TTC549 (cell line): ENCODE results near the gene PLXNA4.
"Not testable (repeated sequence)": the region's sequence is repeated elsewhere in the genome, so short reads cannot be mapped to it uniquely, and the experiment has no call there.

ENCODE experiments used
- FAIRE-seq: peaks from 2 replicates; lab custom pipeline; 2012; peaks lifted over from hg19 to GRCh38; lab: Jason Lieb, UNC

The PLXNA4 gene

DNA sequence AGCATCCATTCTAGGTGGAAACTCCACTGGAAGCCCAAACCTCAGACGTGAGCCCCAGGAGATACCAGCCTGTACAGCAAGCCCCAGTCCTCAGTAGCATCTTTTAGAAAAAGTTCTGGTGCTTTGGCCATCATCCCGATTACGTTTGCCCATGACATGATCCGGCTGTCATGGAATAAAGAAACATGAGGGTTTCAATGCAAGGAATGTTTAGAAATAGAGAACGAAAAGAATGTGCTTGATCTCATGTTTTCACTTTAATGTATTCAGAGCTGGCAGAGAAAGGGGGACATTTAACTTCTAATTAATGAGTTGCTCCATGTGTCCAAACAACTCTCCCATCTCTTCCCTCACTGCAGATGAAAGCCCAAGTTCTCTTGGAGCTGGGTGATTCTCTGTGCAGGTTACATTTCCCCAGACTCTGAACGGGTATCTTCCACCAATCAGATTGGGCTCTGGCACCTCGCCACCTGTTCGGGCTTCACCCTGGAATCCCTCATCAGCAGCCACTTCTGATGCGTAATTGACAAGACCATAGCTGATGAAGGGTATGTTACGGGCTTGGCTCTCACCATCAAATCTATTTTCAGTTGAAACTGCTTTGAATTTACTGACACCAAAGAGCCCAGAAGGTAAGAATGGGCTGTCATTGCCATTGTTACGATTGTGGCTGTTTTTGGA is 165.3 kb downstream of the PLXNA4 start:
- FAIRE-seq, result no peak

DNA sequence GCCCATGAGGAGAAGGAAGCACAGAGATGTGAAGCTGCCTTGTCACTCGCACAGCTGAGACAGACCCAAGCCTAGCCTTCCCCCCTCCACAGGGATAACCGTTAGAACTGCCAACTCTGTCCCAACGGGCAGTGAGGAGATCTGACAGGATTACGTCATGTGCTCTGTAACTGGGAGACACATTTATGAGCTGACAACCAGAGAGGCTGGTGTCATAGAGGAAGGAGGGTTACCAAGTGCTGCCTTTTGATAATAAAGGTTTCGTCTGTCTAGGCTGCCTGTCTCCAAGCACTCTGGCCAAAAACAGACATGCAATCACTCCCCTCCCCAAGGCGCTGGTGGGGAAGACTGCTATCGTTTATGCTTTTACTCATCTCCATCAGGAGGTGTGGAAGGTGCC is 165.9 kb downstream of the PLXNA4 start:
- FAIRE-seq, result no peak

DNA sequence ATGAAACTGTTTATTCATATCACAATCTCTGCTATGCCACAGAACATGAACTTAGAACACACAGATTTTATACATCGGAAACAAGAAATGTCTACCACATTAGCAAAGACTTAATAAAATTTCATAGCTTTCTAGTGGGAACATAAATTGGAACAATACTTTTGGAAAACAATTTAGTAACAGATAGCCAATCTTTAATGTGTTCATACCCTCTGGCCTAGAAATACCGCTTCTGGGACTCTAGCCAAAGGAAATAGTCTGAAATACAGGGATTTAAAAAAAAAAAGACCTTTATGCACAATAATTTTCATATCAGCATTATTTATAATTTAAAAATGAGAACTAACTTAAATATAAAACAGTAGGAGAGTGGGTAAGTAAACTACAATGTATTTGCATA is 168.5 kb downstream of the PLXNA4 start:
- FAIRE-seq, result no peak

DNA sequence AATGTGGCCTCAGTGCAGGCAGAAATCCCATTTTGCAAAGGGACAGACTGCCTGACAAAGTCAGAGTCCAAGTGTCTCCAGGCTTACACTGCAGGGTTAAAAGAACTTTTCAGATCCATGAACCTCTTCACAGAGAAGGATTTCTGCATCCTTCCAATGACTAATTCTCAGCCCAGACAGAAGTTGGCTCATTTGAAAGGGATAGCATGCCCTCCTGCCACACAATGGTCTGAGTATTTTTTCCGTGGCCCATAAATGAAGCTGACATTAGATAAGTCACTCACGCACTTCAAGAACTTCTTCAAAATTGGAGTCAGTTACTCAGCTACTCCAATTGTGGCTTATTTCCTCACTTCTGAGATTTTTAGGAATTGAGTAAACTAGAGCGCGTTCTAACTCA is 170.2 kb downstream of the PLXNA4 start:
- FAIRE-seq, result no peak

DNA sequence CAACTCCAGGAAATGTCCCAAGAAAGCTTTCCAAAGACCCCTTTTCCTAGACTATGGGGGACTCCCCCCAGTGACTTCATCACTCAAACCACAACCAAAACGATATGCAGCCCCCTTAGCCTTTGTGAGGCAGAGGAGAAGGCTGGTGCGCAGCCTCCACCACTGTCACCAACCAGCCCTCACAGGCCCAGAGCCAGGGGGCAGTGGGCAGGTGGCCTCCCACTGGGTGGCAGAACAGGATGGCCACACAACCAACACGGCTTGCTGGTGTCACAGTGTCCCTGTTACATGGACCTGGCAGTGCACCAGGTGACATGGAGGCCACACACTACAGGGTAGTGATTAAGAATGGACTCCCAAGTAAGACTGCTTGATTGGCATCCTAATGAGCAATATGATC is 172.0 kb downstream of the PLXNA4 start:
- no peak for FAIRE-seq

DNA sequence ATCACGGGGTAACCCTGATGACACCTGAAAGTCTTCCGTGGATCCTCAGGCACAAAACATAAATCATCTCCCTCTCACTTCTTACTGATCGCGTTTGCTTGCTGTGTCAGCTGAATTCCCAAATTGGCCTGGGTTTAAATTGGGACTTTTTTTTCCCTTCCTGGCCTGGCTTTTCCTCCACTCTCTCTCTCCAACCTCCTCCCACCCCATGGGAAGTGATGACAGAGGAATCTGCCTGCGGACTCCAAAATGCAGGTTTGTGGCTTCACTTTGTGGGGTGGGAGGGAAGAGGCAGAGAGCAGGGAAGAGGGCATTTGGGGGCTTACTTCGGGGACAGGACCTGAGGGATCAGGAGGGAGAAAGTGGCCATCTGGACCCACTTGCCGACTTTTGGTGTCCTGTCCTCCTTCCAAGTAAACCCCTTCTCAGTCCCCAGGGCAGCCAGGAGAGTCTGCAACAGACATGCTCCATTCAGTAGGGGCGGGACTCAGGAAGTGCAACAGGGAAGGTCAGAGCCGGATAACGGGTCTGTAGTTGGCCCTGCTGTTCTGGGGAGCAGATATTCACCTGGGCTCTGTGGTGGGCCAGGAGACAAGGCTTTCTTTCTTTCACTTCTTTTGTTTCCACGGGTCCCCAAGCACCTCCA is 172.7 kb downstream of the PLXNA4 start:
- FAIRE-seq, result no peak

DNA sequence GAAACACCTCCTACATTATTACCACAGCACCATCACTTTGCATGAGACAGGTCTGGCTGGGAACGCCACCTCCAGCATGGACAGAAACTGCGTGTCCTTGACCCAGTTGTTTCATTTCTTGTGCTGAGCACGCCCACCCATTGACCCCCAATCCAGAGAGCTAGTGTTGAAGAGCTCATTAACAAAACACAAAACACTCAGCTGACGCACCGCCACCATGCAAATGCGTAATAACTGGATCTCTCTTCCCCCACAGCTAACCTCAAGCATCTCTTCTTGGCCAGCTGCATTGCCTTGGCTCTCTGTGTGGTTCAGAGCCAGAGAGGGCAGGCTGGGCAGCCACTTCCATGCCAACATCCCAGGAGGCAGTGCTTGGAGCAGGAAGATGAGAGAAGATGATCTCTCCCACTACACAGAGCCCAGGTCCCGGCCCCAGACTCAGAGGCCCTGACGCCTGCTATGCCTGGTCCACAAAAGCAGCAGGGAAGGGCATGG is 173.5 kb downstream of the PLXNA4 start:
- FAIRE-seq, result no peak

DNA sequence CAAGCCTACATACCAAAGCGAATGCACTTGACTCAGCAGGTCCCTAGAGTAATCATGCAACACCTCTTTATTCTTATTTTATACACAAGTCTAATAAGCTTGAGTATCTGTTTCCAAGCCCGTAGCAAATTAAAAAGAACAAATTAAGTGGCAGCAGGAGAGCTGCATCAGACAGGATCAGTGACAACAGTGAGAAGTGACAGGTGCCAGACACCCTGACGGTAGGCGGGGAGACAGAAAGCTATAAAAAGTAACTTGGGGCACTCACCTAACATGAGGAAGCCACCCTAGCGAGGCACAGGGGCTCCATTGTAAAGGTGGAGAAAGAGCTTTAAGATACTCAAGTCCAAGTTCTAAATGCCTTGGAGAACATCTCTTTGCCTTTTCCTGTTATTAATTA is 174.2 kb downstream of the PLXNA4 start:
- FAIRE-seq, result no peak

DNA sequence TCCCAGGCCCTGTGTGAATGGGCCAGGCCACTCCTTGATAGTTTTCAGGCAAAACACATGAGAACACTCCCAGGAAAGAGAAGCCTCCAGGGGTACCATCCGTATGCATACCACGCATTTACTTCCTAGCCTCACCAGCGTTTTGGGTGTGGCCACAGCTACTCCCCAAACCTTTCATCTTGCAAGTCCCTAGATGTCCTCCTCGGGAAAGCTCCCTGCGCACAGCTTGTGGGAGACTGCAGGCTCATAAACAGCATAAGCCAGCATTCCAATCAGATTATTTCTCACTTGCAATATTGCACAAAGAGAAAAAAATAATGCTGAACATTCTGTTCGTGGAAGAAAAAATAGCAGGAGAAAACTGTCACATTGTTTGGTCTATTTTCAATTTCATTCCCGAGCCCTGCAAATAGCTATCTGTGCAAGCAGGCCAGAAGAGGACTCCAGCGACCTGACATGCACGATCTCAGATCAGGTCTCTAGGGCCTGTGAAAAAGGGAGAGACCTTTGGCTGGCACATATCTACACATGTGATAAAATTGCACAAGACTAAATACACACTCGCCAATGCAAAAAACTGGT is 175.6 kb downstream of the PLXNA4 start:
- FAIRE-seq, result no peak

DNA sequence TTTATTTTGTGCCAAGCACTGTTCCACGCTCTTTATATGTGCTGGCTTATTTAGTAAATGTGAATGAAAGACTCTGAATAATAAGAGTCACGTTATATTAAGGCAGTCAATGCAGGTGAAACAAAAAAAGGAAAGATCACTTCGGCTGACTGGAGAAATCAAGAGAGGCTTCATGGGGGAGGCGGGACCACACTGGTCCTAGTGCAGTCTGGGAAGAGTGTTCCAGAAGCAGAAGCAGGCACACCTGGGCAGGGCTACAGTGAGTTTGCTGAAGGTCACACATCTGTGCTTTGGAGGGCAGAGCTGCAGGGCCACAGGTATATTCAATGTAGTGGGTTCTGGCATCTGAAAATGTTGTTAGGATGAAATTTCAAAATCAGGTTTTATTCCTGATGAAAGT is 176.9 kb downstream of the PLXNA4 start:
- FAIRE-seq, result no peak

DNA sequence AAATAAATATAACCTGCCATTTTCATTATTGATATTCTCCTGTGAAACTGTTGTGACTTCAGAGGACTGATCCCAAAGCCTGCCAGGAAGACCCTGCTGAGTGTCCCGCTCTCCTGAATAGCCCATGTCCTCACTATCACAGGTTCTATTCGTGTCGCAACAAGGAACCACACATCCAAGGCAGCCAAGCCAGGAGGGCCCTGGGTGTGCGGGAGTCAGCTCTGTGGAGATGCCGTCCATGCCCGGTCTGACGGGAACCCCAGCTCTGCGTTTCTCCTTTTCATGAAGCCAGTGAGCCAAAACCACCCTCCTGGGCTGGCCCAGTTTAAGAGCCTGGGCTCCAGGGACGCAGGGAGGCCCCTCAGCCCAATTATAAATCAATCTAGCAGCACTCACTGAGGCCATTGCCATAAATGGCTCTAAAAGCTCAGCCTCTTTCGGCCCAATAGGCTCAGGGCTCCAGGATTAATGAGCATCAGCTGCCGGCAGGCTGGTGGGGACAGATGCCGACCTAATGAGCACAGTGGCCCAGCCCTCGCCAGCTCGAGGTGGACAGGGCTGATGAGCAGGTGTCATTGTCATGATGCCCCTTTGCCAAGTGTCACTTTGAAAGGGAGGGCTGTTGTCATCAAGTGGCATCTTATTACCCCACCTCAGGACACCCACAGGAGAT is 177.9 kb downstream of the PLXNA4 start:
- no peak for FAIRE-seq

DNA sequence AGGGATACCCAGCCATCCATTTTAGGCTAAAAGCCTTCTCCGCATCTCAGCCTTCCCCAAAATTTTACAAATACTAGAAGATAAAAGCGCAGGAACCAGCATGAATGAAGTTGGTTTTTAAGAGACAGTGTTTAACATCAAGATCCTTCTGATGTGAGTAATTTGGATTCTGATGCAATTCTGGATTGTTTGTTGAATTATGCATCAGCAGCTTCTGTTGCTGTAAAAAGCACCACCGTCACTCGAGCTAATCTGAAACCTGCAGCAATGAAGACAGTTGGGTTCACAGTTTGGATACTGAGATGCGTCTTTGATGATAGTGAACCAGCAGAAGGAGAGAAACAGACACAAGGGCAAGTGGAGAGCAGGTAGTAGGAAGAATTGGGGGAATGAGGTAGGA is 179.2 kb downstream of the PLXNA4 start:
- FAIRE-seq, result no peak

DNA sequence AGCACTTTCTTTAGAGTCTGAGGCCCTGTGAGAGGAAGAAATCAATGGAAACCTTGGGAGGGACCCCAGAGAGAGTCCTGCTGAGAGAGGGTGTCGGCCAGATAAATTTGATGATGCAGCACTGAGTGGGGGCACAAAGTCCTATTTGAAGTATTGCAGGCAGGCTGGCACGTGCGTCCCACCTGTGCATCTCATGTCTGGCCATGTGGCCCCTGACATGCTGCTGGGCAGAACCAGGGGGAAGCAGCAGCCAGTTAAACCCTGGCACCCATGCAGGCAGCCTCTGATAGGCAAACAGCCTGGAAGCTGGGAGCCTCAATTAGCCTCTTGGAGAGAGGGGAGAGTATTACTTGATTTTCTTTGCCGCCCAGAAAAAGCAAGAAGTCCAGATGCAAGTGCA is 180.9 kb downstream of the PLXNA4 start:
- FAIRE-seq, result no peak

DNA sequence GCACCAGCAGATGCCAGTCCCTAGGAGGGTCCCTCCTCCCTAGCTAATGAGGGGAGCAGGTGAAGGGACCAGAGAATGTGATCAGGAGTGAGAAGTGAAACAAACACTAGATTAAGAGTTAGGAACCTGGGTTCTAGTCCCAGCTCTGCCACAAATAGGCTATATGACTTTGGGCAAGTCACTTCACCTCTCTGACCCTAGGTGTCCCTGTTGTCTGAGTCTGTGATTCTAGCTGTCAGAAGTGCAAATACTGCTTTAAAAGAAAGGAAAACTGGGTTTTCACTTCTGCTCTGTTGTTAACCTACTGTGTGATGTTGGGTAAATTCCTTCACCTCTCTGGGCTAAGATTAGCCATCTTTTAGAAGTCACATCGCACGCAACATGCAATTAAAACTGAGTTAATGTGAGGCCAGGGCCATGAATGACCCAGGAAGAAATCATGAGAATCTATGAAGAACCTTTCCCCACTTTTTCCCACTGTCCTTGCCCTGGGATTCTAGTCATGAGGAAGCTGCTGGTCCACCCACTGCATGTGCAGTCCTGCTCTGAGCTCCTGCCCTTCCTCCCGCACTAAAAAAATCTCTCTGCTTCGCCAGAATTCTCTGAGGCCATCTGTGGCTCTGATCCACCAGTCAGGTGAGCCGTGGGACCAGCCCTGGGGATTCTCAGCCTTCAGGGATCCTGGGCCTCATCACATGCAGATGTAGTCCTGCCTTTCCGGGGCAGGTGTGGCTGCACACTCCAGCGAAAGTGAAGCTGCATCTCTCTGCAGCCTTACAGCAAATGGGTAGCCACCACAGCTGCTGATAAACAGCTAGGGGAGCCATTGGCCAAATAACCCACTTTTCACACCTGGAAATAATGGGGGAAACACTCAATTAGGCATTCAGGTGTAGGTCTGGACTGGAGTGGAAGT is 181.7 kb downstream of the PLXNA4 start:
- no peak for FAIRE-seq

DNA sequence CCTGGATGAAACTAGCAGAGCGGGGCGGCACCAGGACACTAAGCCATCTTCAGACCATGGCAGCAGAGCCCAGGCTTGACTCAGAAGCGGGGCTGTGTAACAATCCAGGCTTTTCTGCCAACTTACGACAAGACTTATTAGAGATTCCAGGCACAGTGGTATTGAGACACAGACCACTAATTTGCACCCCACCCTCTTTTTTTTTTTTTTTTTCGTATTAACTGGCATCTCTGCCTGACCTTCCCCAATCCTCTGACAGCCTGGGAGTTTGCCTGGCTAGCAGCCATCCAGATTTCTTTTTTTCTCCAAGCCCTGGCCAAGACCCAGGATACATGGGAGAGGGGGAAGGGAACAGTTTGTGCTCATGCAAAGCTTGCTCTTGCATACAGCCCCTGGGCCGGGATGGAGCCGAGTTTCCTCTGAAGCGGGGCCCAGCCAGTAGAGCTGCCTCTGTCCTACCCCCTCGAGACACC is 182.4 kb downstream of the PLXNA4 start:
- no peak for FAIRE-seq

DNA sequence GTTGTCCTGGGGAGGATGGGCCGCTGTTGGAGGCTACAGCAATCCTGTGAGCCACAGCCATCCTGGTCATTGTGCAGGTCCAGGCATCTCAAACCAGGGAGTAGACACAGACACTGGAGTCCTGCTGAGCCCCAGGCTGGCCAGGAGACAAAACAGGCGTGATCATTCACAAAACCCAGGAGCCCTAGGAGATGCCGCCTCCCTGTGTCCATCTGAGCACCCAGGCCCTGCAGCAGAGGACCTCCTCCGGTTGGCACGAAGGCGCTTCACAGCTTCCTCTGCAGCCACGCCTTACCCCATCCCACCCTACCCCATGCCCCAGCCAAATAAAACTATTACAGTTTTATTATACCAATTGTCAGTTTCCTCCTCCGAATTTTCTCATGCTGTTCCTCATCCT is 183.6 kb downstream of the PLXNA4 start:
- no peak for FAIRE-seq

DNA sequence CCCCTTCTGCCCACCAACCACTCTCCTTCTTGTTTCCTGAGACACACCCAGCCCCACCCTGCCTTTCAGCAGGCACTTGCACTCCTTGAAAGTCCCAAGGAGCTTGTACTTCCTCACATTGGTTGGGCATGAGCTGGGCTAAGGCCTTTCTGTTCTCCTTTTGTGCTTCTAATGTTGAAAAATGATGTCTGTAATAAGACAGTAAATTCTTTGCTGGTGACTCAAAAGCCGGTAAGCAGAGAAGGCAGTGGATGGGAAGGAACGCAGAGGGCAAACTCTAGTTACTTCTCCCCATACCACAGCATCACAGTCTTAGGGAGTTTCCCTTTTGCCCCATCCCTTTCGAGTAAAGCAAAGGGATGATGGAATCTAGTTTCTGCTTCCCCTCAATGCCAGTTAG is 185.6 kb downstream of the PLXNA4 start:
- FAIRE-seq, result no peak

DNA sequence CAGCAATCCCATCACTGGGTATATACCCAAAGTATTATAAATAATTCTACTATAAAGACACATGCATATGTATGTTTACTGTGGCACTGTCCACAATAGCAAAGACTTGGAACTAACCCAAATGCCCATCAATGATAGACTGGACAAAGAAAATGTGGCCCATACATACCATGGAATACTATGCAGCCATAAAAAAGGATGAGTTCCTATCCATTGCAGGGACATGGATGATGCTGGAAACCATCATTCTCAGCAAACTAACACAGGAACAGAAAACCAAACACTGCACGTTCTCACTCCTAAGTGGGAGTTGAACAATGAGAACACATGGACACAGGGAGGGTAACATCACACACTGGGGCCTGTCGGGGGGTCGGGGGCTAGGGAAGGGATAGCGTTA is 186.2 kb downstream of the PLXNA4 start:
- FAIRE-seq, result not testable (repeated sequence)

DNA sequence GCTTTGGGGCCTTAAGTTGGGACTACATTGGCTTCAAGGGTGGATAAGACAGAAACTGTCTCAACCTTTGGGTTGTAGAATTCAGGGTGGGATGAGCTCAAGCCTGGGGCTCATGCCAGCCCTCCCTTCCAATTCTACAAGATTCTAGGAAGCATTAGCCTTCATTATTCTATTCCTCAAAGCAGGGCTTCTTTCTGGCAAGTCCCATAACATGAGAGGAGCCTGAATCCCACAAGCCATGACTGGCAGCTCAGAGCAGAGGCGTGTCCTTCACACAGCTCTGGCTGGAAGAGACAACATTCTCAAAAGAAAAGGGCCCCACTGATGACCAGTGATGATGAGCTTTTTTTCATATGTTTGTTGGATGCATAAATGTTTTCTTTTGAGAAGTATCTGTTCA is 187.6 kb downstream of the PLXNA4 start:
- FAIRE-seq, result no peak

DNA sequence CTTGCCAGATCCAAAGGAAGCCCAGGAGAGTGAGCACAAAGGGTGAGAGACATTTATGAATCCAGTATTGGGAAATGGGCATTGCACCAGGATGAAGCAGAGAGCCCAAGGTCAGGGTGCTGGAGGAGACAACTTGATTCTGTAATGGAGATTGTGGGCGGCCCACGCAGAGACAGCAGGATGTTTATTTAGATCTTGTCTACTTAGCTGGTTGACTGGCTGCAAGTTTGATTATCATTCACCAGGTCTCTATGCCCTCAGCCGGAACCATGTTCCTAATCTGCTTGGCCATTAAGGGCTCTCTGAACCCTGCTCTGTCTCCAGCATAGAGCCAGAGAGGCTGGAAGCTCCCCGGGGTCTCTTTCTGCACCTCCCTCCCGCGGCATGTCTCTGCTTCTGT is 188.7 kb downstream of the PLXNA4 start:
- no peak for FAIRE-seq

DNA sequence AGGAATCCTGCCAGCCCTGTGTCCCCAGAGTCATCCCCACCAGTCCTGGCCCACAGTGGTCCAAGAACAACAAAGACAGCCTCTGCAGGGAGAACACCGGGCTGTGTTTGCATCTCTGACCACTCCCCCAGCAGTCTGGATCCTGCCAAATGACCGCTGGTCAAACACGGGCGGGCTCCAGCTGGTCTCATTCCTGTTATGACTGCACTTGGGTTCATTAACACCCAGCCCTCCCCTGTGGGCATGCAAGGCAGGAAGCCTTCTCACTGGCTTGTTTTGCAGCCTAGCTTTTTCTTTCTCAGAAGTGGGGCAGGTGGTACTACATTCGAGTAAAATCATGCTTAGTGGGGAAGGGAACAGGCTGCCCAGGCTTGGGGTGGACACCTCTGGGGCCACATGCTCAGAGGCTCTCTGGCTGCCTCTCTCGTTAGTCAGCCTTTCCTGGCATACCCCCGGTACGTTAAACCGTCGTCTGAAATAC is 190.0 kb downstream of the PLXNA4 start:
- FAIRE-seq, result no peak

DNA sequence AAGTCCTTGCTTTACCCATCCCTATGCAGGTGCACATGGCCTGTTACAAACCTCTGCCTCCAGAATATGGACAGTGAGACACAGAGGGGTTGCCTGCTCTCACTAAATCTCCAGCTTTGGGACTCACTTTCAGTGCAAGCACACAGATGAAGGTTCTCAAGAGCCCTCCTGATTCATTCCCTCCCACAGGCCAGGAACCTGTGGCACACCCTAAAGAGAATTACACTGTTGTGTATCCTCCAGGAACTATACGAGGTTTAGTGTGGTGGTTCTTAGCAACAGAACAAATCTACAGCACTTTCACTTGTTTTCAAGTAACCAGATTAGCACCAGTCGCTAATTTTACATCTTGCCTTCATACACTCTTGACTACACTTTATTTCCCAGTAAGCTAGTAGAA is 192.3 kb downstream of the PLXNA4 start:
- FAIRE-seq, result no peak
